Smooth muscle cell (in vitro differentiated cells): ENCODE measurements around the gene ASPRV1. TPM values are rescaled to one million over a fixed set of nuclear protein-coding genes. Genes with fewer than 3 reads are reported as not detected.

Source experiments
- DNase-seq: peaks from one replicate; lab custom pipeline; 2025; ENCODE audit not compliant: unreplicated experiment; lab: John Stamatoyannopoulos, UW
- H2AFZ ChIP-seq: fragments of 200-600 bp; sonication (generic); 2 replicates; pipeline ENCODE4 v1.6.0; 2016; ENCODE audit warnings: antibody characterized with exemption, low read depth, mild to moderate bottlenecking
- H3F3A ChIP-seq: fragments of 200-600 bp; sonication (generic); 2 replicates; pipeline ENCODE4 v1.6.0; 2017; ENCODE audit warnings: antibody characterized with exemption, low read depth
- H3K27ac ChIP-seq: fragments of 200-600 bp; sonication (generic); 2 replicates; pipeline ENCODE4 v1.5.1; 2016; ENCODE audit warnings: low read depth, mild to moderate bottlenecking
- H3K27me3 ChIP-seq: fragments of 200-600 bp; sonication (generic); 2 replicates; pipeline ENCODE4 v1.6.1; 2016; ENCODE audit warnings: low read depth, mild to moderate bottlenecking
- H3K36me3 ChIP-seq: fragments of 200-600 bp; sonication (generic); 2 replicates; pipeline ENCODE4 v1.5.1; 2016; ENCODE audit warnings: low read depth
- H3K4me1 ChIP-seq: fragments of 200-600 bp; sonication (generic); 2 replicates; pipeline ENCODE4 v1.5.1; 2016; ENCODE audit warnings: low read depth
- H3K4me2 ChIP-seq: fragments of 200-600 bp; sonication (generic); 2 replicates; pipeline ENCODE4 v1.6.0; 2016; ENCODE audit warnings: mild to moderate bottlenecking
- H3K4me3 ChIP-seq: fragments of 200-600 bp; sonication (generic); 2 replicates; pipeline ENCODE4 v1.5.1; 2016; ENCODE audit warnings: mild to moderate bottlenecking
- H3K79me2 ChIP-seq: fragments of 200-600 bp; sonication (generic); 2 replicates; pipeline ENCODE4 v1.6.0; 2016; ENCODE audit warnings: low read depth, mild to moderate bottlenecking
- H3K9ac ChIP-seq: fragments of 200-600 bp; sonication (generic); 2 replicates; pipeline ENCODE4 v1.6.0; 2016; ENCODE audit warnings: low read depth
- H3K9me3 ChIP-seq: fragments of 200-600 bp; sonication (generic); replicated peaks from 2 replicates; pipeline ENCODE4 v1.5.1; 2016; ENCODE audit warnings: low read depth
- H4K20me1 ChIP-seq: fragments of 200-600 bp; sonication (generic); 2 replicates; pipeline ENCODE4 v1.6.0; 2016; ENCODE audit warnings: low read depth
- WGBS: methylation state at CpG from one replicate; pipeline ENCODE4 v1.1.7; 2016; ENCODE audit warnings: low lambda C conversion rate; 5-methylcytosine and 5-hydroxymethylcytosine counted together
- polyA plus RNA-seq: library from polyadenylated mRNA; unstranded; fragments of >200 nt; fragmentation: Nextera tagmentation; extraction: Ambion mirVana; gene quantifications from 2 replicates; pipeline ENCODE4 v1.2.1, GENCODE V29; 2016
- total RNA-seq: library from RNA; depleted of rRNA; stranded (reverse); fragments of >200 nt; gene quantifications from 2 replicates; pipeline ENCODE4 v1.2.3, GENCODE V29; 2014
- TF ChIP-seq, protein P1 (sequence below): fragments of 200-600 bp; sonication (generic); IDR thresholded peaks from 2 replicates; pipeline ENCODE4 v1.5.1; 2017; ENCODE audit warnings: borderline replicate concordance, mild to moderate bottlenecking, antibody characterized with exemption; ENCODE audit not compliant: insufficient read depth, poor library complexity, severe bottlenecking

Gene ASPRV1
- total and polyA plus RNA-seq, 2 experiments from 2014 or later, result 1.6 to 4.4 TPM

DNA sequence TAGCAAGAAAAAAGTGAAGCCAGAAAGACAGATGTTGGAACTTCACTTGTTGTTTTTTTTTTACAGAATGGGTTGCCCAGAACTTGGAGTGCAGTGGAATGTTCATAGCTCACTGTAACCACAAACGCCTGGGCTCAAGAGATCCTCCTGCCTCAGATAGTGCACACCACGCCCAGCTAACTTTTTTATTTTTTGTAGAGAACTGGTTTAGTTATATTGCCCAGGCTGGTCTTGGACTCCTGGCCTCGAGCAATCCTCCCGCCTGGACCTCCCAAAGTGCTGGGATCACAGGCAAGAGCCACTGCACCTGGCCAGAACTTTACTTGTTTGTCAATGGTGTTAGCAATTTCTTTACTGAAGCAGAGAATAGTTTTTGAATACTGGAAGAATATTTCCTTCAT, 11.9 kb upstream of the ASPRV1 start:
- no peak overlapping the region for H3K4me2 ChIP-seq
- H3K9ac ChIP-seq, result no peak overlapping the region
- H3K9me3 ChIP-seq, result no peaks in the 10 kb centered on the region
- DNase-seq, result no peak
- H3K79me2 ChIP-seq, result no peaks in the 10 kb centered on the region
- TF ChIP-seq, protein P1, sequence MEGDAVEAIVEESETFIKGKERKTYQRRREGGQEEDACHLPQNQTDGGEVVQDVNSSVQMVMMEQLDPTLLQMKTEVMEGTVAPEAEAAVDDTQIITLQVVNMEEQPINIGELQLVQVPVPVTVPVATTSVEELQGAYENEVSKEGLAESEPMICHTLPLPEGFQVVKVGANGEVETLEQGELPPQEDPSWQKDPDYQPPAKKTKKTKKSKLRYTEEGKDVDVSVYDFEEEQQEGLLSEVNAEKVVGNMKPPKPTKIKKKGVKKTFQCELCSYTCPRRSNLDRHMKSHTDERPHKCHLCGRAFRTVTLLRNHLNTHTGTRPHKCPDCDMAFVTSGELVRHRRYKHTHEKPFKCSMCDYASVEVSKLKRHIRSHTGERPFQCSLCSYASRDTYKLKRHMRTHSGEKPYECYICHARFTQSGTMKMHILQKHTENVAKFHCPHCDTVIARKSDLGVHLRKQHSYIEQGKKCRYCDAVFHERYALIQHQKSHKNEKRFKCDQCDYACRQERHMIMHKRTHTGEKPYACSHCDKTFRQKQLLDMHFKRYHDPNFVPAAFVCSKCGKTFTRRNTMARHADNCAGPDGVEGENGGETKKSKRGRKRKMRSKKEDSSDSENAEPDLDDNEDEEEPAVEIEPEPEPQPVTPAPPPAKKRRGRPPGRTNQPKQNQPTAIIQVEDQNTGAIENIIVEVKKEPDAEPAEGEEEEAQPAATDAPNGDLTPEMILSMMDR, result no peak
- no peak overlapping the region for H3K4me3 ChIP-seq
- H4K20me1 ChIP-seq, result no peaks in the 10 kb centered on the region
- no peaks in the 10 kb centered on the region for H3K27me3 ChIP-seq
- no peak overlapping the region for H2AFZ ChIP-seq
- no peak overlapping the region for H3K27ac ChIP-seq
- H3K4me1 ChIP-seq, result no peaks in the 10 kb centered on the region
- no peaks in the 10 kb centered on the region for H3K36me3 ChIP-seq
- WGBS, result 48% methylated on average over 4 of the region's 4 CpGs
- H3F3A ChIP-seq, result no peaks in the 10 kb centered on the region

DNA sequence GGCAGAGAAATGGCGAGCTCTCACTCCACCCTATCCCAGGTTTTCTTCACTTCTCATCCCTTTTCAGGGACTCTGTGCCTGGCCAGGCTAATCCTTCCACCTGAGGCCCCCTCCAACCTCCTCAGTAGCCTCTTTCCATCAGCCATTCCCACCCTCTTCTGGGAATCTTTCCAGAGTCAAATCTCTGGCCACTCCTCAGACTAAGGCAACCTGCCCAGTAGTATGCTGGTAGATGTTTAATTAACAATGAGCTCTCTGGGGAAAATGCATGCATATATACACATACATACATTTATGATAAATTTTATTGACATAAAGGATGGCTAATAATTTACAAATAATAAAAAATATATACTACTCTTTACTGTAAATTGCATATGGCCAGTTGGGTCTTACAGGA, 11.4 kb upstream of the ASPRV1 start:
- Histone ChIP-seq H3K9me3 (no peaks in the 10 kb centered on the region), H3K4me2 (no peak overlapping the region), H4K20me1 (no peaks in the 10 kb centered on the region), H3K27ac (no peak overlapping the region), H3K9ac (no peak overlapping the region), H3K79me2 (no peaks in the 10 kb centered on the region), H3K27me3 (no peaks in the 10 kb centered on the region), H3F3A (no peaks in the 10 kb centered on the region), H3K36me3 (no peaks in the 10 kb centered on the region), H3K4me3 (no peak overlapping the region), H3K4me1 (no peaks in the 10 kb centered on the region), H2AFZ (no peak overlapping the region)
- DNase-seq, result no peak
- WGBS, result 100% methylated on average over 1 of the region's 1 CpG
- TF ChIP-seq, protein P1, result no peak

- no peaks in the 10 kb centered on the region for H3K27me3 ChIP-seq
- 77% methylated on average over 4 of the region's 4 CpGs for WGBS
- H3K79me2 ChIP-seq, result no peaks in the 10 kb centered on the region
- no peak overlapping the region for H2AFZ ChIP-seq
- no peak overlapping the region for H3K27ac ChIP-seq
- no peaks in the 10 kb centered on the region for H3K4me1 ChIP-seq
- H3K9ac ChIP-seq, result no peak overlapping the region
- no peak overlapping the region for H3K4me3 ChIP-seq
- no peaks in the 10 kb centered on the region for H3F3A ChIP-seq
- DNase-seq, result no peak
- H3K36me3 ChIP-seq, result no peaks in the 10 kb centered on the region
- H3K4me2 ChIP-seq, result no peak overlapping the region
- H3K9me3 ChIP-seq, result no peaks in the 10 kb centered on the region
- TF ChIP-seq, protein P1, result no peak
- H4K20me1 ChIP-seq, result no peaks in the 10 kb centered on the region
Measured at GRCh38 chr2:69969991-69970390, 8.6 kb upstream of the ASPRV1 start.

DNA sequence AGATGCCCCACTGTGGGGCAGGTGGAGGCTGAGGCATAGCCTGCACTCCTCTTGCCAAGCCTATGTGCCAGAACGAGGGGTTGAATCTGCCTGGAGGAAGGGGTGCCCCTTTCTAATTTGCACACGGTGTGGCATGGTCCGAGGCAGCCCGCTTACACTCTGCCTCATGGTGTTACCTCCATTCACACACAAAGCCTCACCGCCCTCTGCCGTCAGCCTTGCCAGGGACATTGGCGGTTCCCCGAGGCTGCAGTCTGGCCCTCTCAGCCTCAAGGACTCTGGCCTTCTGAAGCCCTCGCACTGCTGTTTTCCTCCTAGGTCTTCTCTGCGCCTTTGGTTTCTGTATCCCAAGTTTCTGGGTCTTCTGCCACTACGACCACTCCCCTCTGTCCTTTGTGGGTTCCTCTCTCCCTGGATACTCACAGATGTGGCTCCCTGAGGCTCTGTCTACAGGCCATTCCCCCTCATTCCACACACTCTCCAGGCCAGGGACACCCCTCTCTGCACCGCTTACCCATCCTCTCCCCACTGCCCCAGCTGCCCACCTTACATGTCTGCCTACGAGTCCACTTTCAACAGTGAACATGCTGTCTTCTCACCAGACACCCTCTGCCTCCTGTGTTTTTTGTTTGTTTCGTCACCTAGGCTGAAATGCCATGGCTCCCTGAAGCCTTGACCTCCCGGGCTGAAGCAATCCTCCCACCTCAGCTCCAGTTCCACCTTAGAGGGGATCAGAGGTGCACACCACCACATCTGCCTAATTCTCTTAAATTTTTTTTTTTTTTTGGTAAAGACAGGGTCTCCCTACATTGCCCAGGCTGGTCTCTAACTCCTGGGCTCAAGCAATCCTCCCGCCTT, 7.9 kb upstream of the ASPRV1 start:
- H3K9ac ChIP-seq, result no peak overlapping the region
- no peak overlapping the region for H3K4me2 ChIP-seq
- no peak overlapping the region for H3K4me3 ChIP-seq
- H3K4me1 ChIP-seq, result no peaks in the 10 kb centered on the region
- no peaks in the 10 kb centered on the region for H3K9me3 ChIP-seq
- H2AFZ ChIP-seq, result no peak overlapping the region
- H3K36me3 ChIP-seq, result no peaks in the 10 kb centered on the region
- H4K20me1 ChIP-seq, result no peaks in the 10 kb centered on the region
- H3F3A ChIP-seq, result no peaks in the 10 kb centered on the region
- no peak overlapping the region for H3K27ac ChIP-seq
- no peaks in the 10 kb centered on the region for H3K79me2 ChIP-seq
- no peak for DNase-seq
- WGBS, result 94% methylated on average over 16 of the region's 16 CpGs
- H3K27me3 ChIP-seq, result no peaks in the 10 kb centered on the region
- TF ChIP-seq, protein P1, result no peak
